A673 (cell line): Measurements from ENCODE around the gene IMPG1. TPM values are rescaled to one million over a fixed set of nuclear protein-coding genes. Genes with fewer than 3 reads are reported as not detected.

ENCODE experiments used
- BruUV-seq: library from RNA; stranded (reverse); fragments of 400-500 nt; replicated peaks from 2 replicates; lab custom pipeline; 2021; lab: Mats Ljungman, UMichigan
- CTCF ChIA-PET: fragments of 300-600 bp; sonication (Branson Sonifier 250); formaldehyde crosslinking; loops from one replicate; lab custom pipeline; 2022; ENCODE audit warnings: antibody characterized with exemption; lab: Charles Lee
- POLR2A ChIA-PET: fragments of 300-600 bp; sonication (Branson Sonifier 250); formaldehyde crosslinking; loops from one replicate; lab custom pipeline; 2022; ENCODE audit warnings: antibody characterized with exemption; ENCODE audit not compliant: low non-redundant PET; lab: Charles Lee
- DNase-seq: peaks from one replicate; pipeline ENCODE4 v3.0.0-alpha.2; 2015; ENCODE audit warnings: low spot score
- H3K27ac ChIP-seq: fragments of 200-600 bp; sonication (generic); 2 replicates; pipeline ENCODE4 v1.5.1; 2016; ENCODE audit warnings: mixed run types, low read depth, mild to moderate bottlenecking, mixed read lengths, antibody characterized with exemption, low read length; ENCODE audit not compliant: poor library complexity, severe bottlenecking
- H3K27me3 ChIP-seq: fragments of 200-600 bp; sonication (generic); replicated peaks from 2 replicates; pipeline ENCODE4 v1.6.1; 2017; ENCODE audit warnings: mixed run types, low read depth, mild to moderate bottlenecking, mixed read lengths, antibody characterized with exemption, low read length; ENCODE audit not compliant: insufficient read depth, poor library complexity
- H3K36me3 ChIP-seq: fragments of 200-600 bp; sonication (generic); 2 replicates; pipeline ENCODE4 v1.6.1; 2016; ENCODE audit warnings: mixed run types, mild to moderate bottlenecking, mixed read lengths, antibody characterized with exemption, low read length; ENCODE audit not compliant: insufficient read depth, poor library complexity, severe bottlenecking
- H3K4me1 ChIP-seq: fragments of 200-600 bp; sonication (generic); 2 replicates; pipeline ENCODE4 v1.6.1; 2017; ENCODE audit warnings: mixed run types, mild to moderate bottlenecking, mixed read lengths, antibody characterized with exemption, low read length; ENCODE audit not compliant: insufficient read depth, poor library complexity, severe bottlenecking
- H3K4me3 ChIP-seq: fragments of 200-600 bp; sonication (generic); 2 replicates; pipeline ENCODE4 v1.5.1; 2016; ENCODE audit warnings: low read depth, mixed run types, mild to moderate bottlenecking, mixed read lengths, low read length; ENCODE audit not compliant: poor library complexity, severe bottlenecking
- H3K9me3 ChIP-seq: fragments of 200-600 bp; sonication (generic); 2 replicates; pipeline ENCODE4 v1.6.1; 2016; ENCODE audit warnings: mixed run types, low read depth, mild to moderate bottlenecking, mixed read lengths, antibody characterized with exemption, low read length; ENCODE audit not compliant: poor library complexity, severe bottlenecking
- EZH2 ChIP-seq: fragments of 200-600 bp; sonication (generic); IDR thresholded peaks from 2 replicates; pipeline ENCODE4 v1.6.1; 2017; ENCODE audit warnings: borderline replicate concordance, low read depth, mild to moderate bottlenecking, mixed read lengths, antibody characterized with exemption, low read length; ENCODE audit not compliant: poor library complexity, severe bottlenecking
- intact Hi-C: fragments of 100-400 bp; cut with micrococcal nuclease; formaldehyde crosslinking; loops from one replicate; pipeline ENCODE4 v1.10.0; 2022; ENCODE audit not compliant: unreplicated experiment
- total RNA-seq: library from RNA; stranded (reverse); gene quantifications from 2 replicates; pipeline ENCODE4 v1.2.3, GENCODE V29; 2021
- TF ChIP-seq, protein P1 (sequence below): fragments of 300-800, 200-600 bp; sonication (generic); conservative IDR thresholded peaks from 2 replicates; pipeline ENCODE4 v1.5.1; 2017; ENCODE audit warnings: low read depth, mild to moderate bottlenecking, antibody characterized with exemption, low read length, moderate library complexity, mixed read lengths

Gene IMPG1
- total RNA-seq, 1 experiment from 2014 or later, result not detected

DNA sequence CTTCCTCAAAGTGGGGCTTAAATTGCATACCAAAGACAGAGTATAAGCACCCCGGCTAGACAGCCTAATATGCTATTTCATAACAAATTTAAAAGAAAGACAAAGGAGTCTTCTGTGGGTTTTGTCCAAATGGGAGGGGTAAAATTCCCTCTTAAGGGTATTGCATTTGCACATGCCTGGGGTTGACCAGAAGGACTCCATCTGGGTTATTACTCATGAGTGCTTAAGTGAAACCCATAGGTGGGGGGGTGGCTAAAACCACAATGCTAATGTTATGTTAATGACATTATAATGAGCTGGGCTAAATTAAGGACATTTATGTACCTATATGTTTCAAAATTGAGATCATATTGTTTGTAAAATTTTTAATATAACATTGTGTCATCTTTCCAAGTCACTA lies 15.0 kb downstream of the IMPG1 start:
- CTCF ChIA-PET, result no interaction called here
- intact Hi-C loops, result no loop called here
- no peaks in the 10 kb centered on the region for H3K27me3 ChIP-seq
- no peaks in the 10 kb centered on the region for H3K9me3 ChIP-seq
- no peak overlapping the region for H3K4me3 ChIP-seq
- H3K4me1 ChIP-seq, result no peaks in the 10 kb centered on the region
- DNase-seq, result no peak
- H3K36me3 ChIP-seq, result no peaks in the 10 kb centered on the region
- TF ChIP-seq EZH2, result no peak
- TF ChIP-seq, protein P1, sequence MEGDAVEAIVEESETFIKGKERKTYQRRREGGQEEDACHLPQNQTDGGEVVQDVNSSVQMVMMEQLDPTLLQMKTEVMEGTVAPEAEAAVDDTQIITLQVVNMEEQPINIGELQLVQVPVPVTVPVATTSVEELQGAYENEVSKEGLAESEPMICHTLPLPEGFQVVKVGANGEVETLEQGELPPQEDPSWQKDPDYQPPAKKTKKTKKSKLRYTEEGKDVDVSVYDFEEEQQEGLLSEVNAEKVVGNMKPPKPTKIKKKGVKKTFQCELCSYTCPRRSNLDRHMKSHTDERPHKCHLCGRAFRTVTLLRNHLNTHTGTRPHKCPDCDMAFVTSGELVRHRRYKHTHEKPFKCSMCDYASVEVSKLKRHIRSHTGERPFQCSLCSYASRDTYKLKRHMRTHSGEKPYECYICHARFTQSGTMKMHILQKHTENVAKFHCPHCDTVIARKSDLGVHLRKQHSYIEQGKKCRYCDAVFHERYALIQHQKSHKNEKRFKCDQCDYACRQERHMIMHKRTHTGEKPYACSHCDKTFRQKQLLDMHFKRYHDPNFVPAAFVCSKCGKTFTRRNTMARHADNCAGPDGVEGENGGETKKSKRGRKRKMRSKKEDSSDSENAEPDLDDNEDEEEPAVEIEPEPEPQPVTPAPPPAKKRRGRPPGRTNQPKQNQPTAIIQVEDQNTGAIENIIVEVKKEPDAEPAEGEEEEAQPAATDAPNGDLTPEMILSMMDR, result no peak
- H3K27ac ChIP-seq, result no peak overlapping the region
- no TSS peak for BruUV-seq
- POLR2A ChIA-PET, result no interaction called here

DNA sequence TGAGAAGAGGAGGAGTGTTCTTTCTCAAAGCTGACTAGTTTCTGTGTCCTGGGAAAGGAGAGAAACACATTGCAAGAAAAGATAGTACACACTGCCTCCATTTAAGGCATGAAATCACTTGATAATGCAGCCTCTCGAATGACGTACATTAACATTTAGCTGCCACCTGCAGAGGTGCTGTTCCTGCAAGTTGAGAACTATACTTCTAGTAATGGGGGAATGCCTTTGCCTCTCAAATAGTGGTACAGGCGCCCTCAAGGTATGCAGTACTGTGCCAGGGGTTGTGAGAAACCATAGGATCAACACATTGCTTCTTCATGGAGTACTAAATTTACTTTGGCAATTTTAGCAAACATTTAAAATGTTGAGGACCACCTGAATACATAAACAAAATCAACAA lies 20.1 kb downstream of the IMPG1 start:
- H3K4me3 ChIP-seq, result no peak overlapping the region
- ChIA-PET POLR2A (no interaction called here), CTCF (no interaction called here)
- H3K9me3 ChIP-seq, result no peaks in the 10 kb centered on the region
- no peaks in the 10 kb centered on the region for H3K4me1 ChIP-seq
- BruUV-seq, result no TSS peak
- H3K27ac ChIP-seq, result no peak overlapping the region
- intact Hi-C loops, result no loop called here
- no peak for DNase-seq
- TF ChIP-seq EZH2, result no peak
- TF ChIP-seq, protein P1, result no peak
- H3K36me3 ChIP-seq, result no peaks in the 10 kb centered on the region
- H3K27me3 ChIP-seq, result no peaks in the 10 kb centered on the region

DNA sequence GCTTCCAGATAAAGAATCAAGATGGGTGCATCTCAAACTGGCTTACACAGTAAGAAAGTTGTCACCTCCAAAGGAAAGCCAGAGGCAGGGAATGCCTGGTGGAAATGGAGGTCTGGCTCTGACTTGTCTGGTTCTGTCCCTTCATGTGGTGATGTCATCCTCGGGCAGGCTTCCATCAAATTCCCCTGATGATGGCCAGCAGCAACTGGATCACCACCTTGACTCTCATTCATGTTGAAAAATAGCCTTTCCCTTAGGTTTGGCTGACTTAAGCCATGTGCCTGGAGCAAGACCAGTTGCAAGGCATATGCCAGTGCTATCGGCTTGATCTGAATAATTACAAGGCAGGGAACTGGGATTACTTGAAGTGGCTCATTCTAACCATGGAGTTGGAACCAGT lies 28.8 kb downstream of the IMPG1 start:
- DNase-seq, result no peak
- H3K36me3 ChIP-seq, result no peaks in the 10 kb centered on the region
- no peak overlapping the region for H3K4me3 ChIP-seq
- TF ChIP-seq EZH2, result no peak
- TF ChIP-seq, protein P1, result no peak
- BruUV-seq, result no TSS peak
- POLR2A ChIA-PET, result no interaction called here
- no peak overlapping the region for H3K27ac ChIP-seq
- intact Hi-C loops, result no loop called here
- CTCF ChIA-PET, result no interaction called here
- H3K27me3 ChIP-seq, result no peaks in the 10 kb centered on the region
- H3K4me1 ChIP-seq, result no peaks in the 10 kb centered on the region
- no peaks in the 10 kb centered on the region for H3K9me3 ChIP-seq
